Thyroid gland (tissue), 4 donors: Measurements from ENCODE around the gene FMN1. TPM values are rescaled to one million over a fixed set of nuclear protein-coding genes. Genes with fewer than 3 reads are reported as not detected.

Source experiments
- DNase-seq, 2 donors: peaks; one replicate each; pipeline ENCODE4 v3.0.0-alpha.2; 2019
- H3K27ac ChIP-seq, 3 donors: fragments of 200-600 bp; sonication (generic); 1 replicate in 2 of 3; 2 replicates in 1 of 3; pipeline ENCODE4 v1.5.1; 2016 to 2019; ENCODE audit warnings: mild to moderate bottlenecking in 1 of 3, moderate library complexity in 1 of 3
- H3K27me3 ChIP-seq: fragments of 200-600 bp; sonication (generic); one replicate; pipeline ENCODE4 v1.5.1; 2019
- H3K36me3 ChIP-seq, 2 donors: fragments of 200-600 bp; sonication (generic); one replicate each; pipeline ENCODE4 v1.5.1; 2016 to 2019
- H3K4me1 ChIP-seq, 2 donors: fragments of 200-600 bp; sonication (generic); one replicate each; pipeline ENCODE4 v1.5.1; 2017 to 2019
- H3K4me3 ChIP-seq, 3 donors: fragments of 200-600 bp; sonication (generic); replicated peaks in 1 of 3; 1 replicate in 2 of 3; 2 replicates in 1 of 3; pipeline ENCODE4 v1.5.1; 2016; ENCODE audit warnings: mild to moderate bottlenecking in 1 of 3
- H3K9me3 ChIP-seq: fragments of 200-600 bp; sonication (generic); one replicate; pipeline ENCODE4 v1.5.1; 2017
- POLR2A ChIP-seq, 2 donors: fragments of 450-650 bp; IDR thresholded peaks; one replicate each; pipeline ENCODE4 v1.6.1; 2017; ENCODE audit warnings: antibody characterized with exemption in 2 of 2, mild to moderate bottlenecking in 2 of 2, moderate library complexity in 1 of 2
- WGBS, 2 donors: methylation state at CpG; one replicate each; pipeline ENCODE4 v1.1.5; 2017; 5-methylcytosine and 5-hydroxymethylcytosine counted together
- intact Hi-C: fragments of 100-400 bp; cut with DNase I; formaldehyde crosslinking; loops from one replicate; pipeline ENCODE4 v1.15.1; 2023
- total RNA-seq, 4 donors: library from RNA; depleted of rRNA; stranded (reverse); fragments of >200 nt; gene quantifications; one replicate each; pipeline ENCODE4 v1.2.3, GENCODE V29; 2016
- TF ChIP-seq, protein P1 (sequence below), 6 experiments: fragments of 200-600 bp in 3 of 6; fragments of 450-650 bp in 3 of 6; sonication (generic) in 3 of 6; IDR thresholded peaks; one replicate each; pipeline ENCODE4 v1.5.1; 2016 to 2019; ENCODE audit warnings: antibody characterized with exemption in 6 of 6, mild to moderate bottlenecking in 2 of 6, inconsistent platforms in 1 of 6, moderate library complexity in 1 of 6

FMN1 gene
- total RNA-seq, 4 donors from 2014 or later = 13.8 to 28.3 (median 22.5) TPM

DNA sequence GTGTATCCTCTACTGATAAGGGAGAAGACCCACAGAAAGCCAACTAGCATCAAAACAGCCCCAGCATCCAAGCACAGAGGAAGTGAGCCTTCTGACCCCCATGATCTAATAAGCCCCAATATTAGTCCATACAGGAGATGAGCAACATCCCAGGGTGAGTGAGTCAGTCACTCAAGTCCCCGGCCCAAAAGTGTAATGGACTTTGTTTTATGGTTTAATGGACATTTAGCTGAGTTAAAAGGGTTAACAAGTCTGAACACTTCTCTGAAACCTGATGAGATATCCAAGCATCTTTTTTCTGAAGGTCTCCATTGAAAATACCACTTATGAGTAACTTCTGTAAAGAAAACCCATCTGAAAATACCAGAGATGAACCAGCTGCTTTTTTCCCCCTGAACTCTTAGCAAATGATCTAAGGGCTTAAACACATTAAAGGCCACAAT lies 361.1 kb downstream of the FMN1 start:
- H3K4me1 ChIP-seq = no peaks in the 10 kb centered on the region
- no peak for TF ChIP-seq POLR2A (IDR thresholded peaks at IDR 0.05)
- TF ChIP-seq, protein P1, sequence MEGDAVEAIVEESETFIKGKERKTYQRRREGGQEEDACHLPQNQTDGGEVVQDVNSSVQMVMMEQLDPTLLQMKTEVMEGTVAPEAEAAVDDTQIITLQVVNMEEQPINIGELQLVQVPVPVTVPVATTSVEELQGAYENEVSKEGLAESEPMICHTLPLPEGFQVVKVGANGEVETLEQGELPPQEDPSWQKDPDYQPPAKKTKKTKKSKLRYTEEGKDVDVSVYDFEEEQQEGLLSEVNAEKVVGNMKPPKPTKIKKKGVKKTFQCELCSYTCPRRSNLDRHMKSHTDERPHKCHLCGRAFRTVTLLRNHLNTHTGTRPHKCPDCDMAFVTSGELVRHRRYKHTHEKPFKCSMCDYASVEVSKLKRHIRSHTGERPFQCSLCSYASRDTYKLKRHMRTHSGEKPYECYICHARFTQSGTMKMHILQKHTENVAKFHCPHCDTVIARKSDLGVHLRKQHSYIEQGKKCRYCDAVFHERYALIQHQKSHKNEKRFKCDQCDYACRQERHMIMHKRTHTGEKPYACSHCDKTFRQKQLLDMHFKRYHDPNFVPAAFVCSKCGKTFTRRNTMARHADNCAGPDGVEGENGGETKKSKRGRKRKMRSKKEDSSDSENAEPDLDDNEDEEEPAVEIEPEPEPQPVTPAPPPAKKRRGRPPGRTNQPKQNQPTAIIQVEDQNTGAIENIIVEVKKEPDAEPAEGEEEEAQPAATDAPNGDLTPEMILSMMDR (IDR thresholded peaks at IDR 0.05) = no peak
- WGBS, 2 donors = 88 to 89% methylated on average over 1 of the region's 1 CpG
- DNase-seq = no peak
- no peaks in the 10 kb centered on the region for H3K27me3 ChIP-seq
- no peak overlapping the region for H3K27ac ChIP-seq
- intact Hi-C loops = no loop called here
- H3K36me3 ChIP-seq = no peaks in the 10 kb centered on the region
- no peaks in the 10 kb centered on the region for H3K9me3 ChIP-seq
- no peak overlapping the region for H3K4me3 ChIP-seq

DNA sequence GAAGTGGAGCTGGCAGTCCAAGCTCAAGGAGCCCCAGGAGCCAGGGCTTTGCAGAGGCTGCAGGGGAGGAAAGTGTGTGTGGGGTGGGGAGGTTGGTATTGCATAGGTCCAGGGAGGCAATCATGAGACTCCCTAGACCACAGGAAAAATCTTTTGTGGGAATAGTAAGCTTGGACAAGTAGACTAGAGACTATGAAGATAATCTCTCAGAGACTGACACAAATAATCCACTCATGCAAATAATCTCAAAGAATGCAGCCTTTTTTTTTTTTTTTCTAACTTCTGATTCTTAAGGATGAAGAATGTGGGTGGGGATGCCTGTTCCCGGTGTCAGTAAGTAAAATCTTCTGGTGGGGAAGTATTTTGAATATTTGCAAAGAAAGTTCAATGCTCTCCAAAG lies 363.0 kb downstream of the FMN1 start:
- no peak for DNase-seq
- no peaks in the 10 kb centered on the region for H3K4me1 ChIP-seq
- H3K4me3 ChIP-seq = no peak overlapping the region
- no peak for TF ChIP-seq POLR2A (IDR thresholded peaks at IDR 0.05)
- TF ChIP-seq, protein P1 (IDR thresholded peaks at IDR 0.05) = no peak
- intact Hi-C loops = no loop called here
- no peak overlapping the region for H3K27ac ChIP-seq
- H3K9me3 ChIP-seq = no peaks in the 10 kb centered on the region
- H3K27me3 ChIP-seq = no peaks in the 10 kb centered on the region
- 55 to 83% methylated on average over 1 of the region's 1 CpG for WGBS, 2 donors
- H3K36me3 ChIP-seq = no peaks in the 10 kb centered on the region

DNA sequence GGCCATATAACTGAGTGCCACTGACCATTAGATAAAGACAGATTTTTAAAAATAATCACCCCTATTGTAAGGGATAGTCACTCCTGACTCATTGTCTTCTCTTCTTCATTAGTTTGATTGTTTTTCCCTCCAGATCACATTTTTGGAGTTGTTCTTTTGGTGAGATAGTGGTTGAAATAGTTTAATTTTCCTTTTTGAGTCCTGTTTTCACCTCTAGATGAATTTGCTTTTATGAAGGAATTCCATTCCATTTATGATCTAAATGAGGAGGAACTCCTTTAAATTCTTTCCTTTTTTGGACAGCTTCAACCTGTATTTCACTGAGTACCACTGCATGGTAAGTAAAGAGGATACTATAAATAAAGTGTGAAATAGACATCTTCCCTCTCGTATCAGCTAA lies 364.3 kb downstream of the FMN1 start:
- Histone ChIP-seq H3K4me3 (no peak overlapping the region), H3K4me1 (no peaks in the 10 kb centered on the region)

DNA sequence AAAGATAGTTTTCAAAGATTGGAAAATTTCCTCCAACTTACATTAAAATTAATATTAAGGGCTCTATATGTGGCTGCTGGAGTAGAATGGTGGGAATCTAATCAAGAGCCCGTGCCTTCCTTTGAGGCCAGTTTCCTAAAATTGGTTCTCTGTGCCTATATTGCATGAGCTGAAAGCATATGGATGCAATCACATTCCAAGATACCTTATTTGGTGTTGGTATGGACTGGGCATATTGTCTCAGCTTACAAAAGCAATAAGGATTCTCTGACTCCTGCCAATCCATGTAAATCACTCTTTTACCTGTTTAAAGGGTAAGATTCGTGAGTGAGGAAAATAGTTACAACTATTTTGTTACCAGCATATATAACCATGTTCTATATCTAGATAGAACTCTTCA lies 365.1 kb downstream of the FMN1 start:
- Histone ChIP-seq H3K4me3 (no peak overlapping the region), H3K4me1 (no peaks in the 10 kb centered on the region), H3K27me3 (no peaks in the 10 kb centered on the region), H3K27ac (no peak overlapping the region), H3K9me3 (no peaks in the 10 kb centered on the region), H3K36me3 (no peaks in the 10 kb centered on the region)
- TF ChIP-seq POLR2A (IDR thresholded peaks at IDR 0.05) = no peak
- TF ChIP-seq, protein P1 (IDR thresholded peaks at IDR 0.05) = no peak
- no peak for DNase-seq
- intact Hi-C loops = no loop called here
- WGBS, 2 donors = 89 to 92% methylated on average over 2 of the region's 2 CpGs

More for the DNA sequence above, 364.3 kb downstream of the FMN1 start:
- TF ChIP-seq POLR2A (IDR thresholded peaks at IDR 0.05) = no peak
- no peak for DNase-seq
- H3K36me3 ChIP-seq = no peaks in the 10 kb centered on the region
- WGBS, 2 donors = 85 to 93% methylated on average over 1 of the region's 1 CpG
- intact Hi-C loops = no loop called here
- H3K9me3 ChIP-seq = no peaks in the 10 kb centered on the region
- H3K27me3 ChIP-seq = no peaks in the 10 kb centered on the region
- no peak overlapping the region for H3K27ac ChIP-seq

DNA sequence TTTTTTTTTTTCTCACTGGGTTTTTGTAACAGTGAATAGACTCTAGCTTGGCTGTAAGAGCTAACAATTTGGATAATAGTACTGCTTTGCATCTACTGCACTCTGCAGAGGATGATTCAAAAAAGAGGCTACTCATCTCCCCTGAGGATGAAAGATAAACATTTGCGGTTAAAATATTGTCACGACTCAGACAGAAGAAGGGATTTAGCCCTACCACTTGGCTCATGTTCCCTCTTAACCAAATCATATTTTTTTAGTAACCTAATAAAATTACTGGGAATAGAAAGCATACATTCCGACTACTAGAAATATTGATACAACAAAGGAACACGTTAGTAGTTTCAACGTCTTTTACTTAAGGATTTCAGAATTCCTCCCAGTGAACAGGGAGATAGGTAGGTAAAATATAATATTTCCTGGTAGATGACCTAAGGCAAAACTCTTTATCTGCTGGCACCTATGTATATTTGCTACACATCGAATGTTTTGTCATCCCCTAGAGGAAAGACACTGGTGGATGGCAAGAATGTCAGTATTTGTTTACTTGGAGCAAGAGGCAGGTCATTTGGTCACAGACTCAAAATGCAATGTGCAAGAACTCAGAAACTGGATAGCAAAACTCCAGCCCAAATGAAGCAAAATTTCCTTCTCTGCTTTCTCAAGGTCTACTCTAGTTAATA lies 365.9 kb downstream of the FMN1 start:
- Histone ChIP-seq H3K27ac (no peak overlapping the region), H3K9me3 (no peaks in the 10 kb centered on the region), H3K27me3 (no peaks in the 10 kb centered on the region), H3K4me3 (no peak overlapping the region), H3K36me3 (no peaks in the 10 kb centered on the region), H3K4me1 (no peaks in the 10 kb centered on the region)
- DNase-seq = no peak
- intact Hi-C loops = no loop called here
- TF ChIP-seq POLR2A (IDR thresholded peaks at IDR 0.05) = no peak
- TF ChIP-seq, protein P1 (IDR thresholded peaks at IDR 0.05) = no peak
- 68 to 77% methylated on average over 6 of the region's 6 CpGs for WGBS, 2 donors
